HepG2 (cell line): ENCODE data around the gene GALC. TPM values are rescaled to one million over a fixed set of nuclear protein-coding genes. Genes with fewer than 3 reads are reported as not detected.

Source experiments
- FOXK1 ChIP-seq: sonication (generic); formaldehyde crosslinking; IDR thresholded peaks from 2 replicates; pipeline ENCODE4 v1.4.0; 2020; ENCODE audit warnings: low read depth, missing genetic modification reagents, borderline replicate concordance
- GATA4 ChIP-seq: sonication (generic); IDR thresholded peaks from 2 replicates; pipeline ENCODE4 v1.6.1; 2016; ENCODE audit warnings: antibody characterized with exemption, low read depth, borderline replicate concordance
- HDAC2 ChIP-seq: sonication (generic); formaldehyde crosslinking; IDR thresholded peaks from 2 replicates; pipeline ENCODE4 v1.4.0; 2020; ENCODE audit warnings: missing genetic modification reagents
- HMG20A ChIP-seq: IDR thresholded peaks from 2 replicates; pipeline ENCODE4 v1.6.1; 2016; ENCODE audit warnings: borderline replicate concordance
- ISL2 ChIP-seq: sonication (generic); formaldehyde crosslinking; IDR thresholded peaks from 2 replicates; pipeline ENCODE4 v1.5.0; 2020; ENCODE audit warnings: missing genetic modification reagents
- NR2F2 ChIP-seq: IDR thresholded peaks from 2 replicates; pipeline ENCODE4 v1.6.1; 2012; ENCODE audit warnings: low read depth, inconsistent platforms, borderline replicate concordance
- SIX4 ChIP-seq: sonication (generic); formaldehyde crosslinking; IDR thresholded peaks from 2 replicates; pipeline ENCODE4 v1.4.0; 2020; ENCODE audit warnings: missing genetic modification reagents
- TCF7 ChIP-seq: sonication (generic); IDR thresholded peaks from 2 replicates; pipeline ENCODE4 v1.6.1; 2016; ENCODE audit warnings: antibody characterized with exemption, low read depth
- polyA plus RNA-seq, 8 experiments: library from polyadenylated mRNA; depleted of rRNA in 3 of 8; stranded (reverse) in 7 of 8; unstranded in 1 of 8; fragments of >200 nt; fragmentation: Illumina TruSeq in 4 of 8; extraction: Trizol in 4 of 8; gene quantifications; 2 replicates each; pipeline versions ENCODE4 v1.2.1 to v1.2.3, GENCODE V29; 2011 to 2016; ENCODE audit warnings: low read depth in 4 of 8, missing spikeins in 1 of 8, mixed read lengths in 1 of 8; ENCODE audit not compliant: insufficient read depth in 1 of 8
- total RNA-seq, 5 experiments: library from RNA; depleted of rRNA; stranded (reverse); fragments of >200 nt; fragmentation: Illumina TruSeq; extraction: Trizol; gene quantifications; 2 replicates each; pipeline ENCODE4 v1.2.3, GENCODE V29; 2016; ENCODE audit warnings: low read depth in 1 of 5
- TF ChIP-seq, protein P1 (sequence below): sonication (generic); formaldehyde crosslinking; IDR thresholded peaks from 2 replicates; pipeline ENCODE4 v1.4.0; 2020; ENCODE audit warnings: missing genetic modification reagents
- TF ChIP-seq, protein P2 (sequence below): sonication (generic); formaldehyde crosslinking; IDR thresholded peaks from 2 replicates; pipeline ENCODE4 v1.4.0; 2020; ENCODE audit warnings: missing genetic modification reagents
- TF ChIP-seq, protein P3 (sequence below): sonication (generic); formaldehyde crosslinking; IDR thresholded peaks from 2 replicates; pipeline ENCODE4 v1.4.0; 2020; ENCODE audit warnings: mild to moderate bottlenecking, missing genetic modification reagents, borderline replicate concordance
- TF ChIP-seq, protein P4 (sequence below): sonication (generic); formaldehyde crosslinking; IDR thresholded peaks from 2 replicates; pipeline ENCODE4 v1.4.0; 2020; ENCODE audit warnings: missing genetic modification reagents
- TF ChIP-seq, protein P5 (sequence below): IDR thresholded peaks from 2 replicates; pipeline ENCODE4 v1.4.0; 2020; ENCODE audit warnings: mild to moderate bottlenecking, missing genetic modification reagents

GALC gene
- total and polyA plus RNA-seq, 2 of the 13 experiments (the other 11 are each of a cell fraction or from before 2014, with no cell fraction given): not detected

DNA sequence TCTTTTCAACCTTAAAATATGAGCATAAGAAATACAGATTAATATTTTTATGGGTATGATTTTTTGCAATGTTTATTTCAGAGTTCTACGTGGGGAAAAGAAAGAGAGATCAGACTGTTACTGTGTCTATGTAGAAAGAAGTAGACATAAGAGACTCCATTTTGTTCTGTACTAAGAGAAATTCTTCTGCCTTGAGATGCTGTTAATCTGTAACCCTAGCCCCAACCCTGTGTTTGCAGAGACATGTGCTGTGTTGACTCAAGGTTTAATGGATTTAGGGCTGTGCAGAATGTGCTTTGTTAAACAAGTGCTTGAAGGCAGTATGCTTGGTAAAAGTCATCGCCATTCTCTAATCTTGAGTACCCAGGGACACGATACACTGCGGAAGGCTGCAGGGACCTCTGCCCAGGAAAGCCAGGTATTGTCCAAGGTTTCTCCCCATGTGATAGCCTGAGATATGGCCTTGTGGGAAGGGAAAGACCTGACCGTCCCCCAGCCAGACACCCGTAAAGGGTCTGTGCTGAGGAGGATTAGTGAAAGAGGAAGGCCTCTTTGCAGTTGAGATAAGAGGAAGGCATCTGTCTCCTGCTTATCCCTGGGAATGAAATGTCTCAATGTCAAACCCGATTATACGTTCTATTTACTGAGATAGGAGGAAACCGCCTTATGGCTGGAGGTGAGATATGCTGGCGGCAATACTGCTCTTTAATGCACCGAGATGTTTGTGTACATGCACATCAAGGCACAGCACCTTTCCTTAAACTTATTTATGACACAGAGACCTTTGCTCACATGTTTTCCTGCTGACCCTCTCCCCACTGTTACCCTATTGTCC lies 31.5 kb upstream of the GALC start (continued):
- TF ChIP-seq, protein P1, sequence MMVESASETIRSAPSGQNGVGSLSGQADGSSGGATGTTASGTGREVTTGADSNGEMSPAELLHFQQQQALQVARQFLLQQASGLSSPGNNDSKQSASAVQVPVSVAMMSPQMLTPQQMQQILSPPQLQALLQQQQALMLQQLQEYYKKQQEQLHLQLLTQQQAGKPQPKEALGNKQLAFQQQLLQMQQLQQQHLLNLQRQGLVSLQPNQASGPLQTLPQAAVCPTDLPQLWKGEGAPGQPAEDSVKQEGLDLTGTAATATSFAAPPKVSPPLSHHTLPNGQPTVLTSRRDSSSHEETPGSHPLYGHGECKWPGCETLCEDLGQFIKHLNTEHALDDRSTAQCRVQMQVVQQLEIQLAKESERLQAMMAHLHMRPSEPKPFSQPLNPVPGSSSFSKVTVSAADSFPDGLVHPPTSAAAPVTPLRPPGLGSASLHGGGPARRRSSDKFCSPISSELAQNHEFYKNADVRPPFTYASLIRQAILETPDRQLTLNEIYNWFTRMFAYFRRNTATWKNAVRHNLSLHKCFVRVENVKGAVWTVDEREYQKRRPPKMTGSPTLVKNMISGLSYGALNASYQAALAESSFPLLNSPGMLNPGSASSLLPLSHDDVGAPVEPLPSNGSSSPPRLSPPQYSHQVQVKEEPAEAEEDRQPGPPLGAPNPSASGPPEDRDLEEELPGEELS (CRISPR knock-in tag): peak; percentile 73; the same call in 1 of the 2 replicates
- TF ChIP-seq, protein P2, sequence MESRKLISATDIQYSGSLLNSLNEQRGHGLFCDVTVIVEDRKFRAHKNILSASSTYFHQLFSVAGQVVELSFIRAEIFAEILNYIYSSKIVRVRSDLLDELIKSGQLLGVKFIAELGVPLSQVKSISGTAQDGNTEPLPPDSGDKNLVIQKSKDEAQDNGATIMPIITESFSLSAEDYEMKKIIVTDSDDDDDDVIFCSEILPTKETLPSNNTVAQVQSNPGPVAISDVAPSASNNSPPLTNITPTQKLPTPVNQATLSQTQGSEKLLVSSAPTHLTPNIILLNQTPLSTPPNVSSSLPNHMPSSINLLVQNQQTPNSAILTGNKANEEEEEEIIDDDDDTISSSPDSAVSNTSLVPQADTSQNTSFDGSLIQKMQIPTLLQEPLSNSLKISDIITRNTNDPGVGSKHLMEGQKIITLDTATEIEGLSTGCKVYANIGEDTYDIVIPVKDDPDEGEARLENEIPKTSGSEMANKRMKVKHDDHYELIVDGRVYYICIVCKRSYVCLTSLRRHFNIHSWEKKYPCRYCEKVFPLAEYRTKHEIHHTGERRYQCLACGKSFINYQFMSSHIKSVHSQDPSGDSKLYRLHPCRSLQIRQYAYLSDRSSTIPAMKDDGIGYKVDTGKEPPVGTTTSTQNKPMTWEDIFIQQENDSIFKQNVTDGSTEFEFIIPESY (CRISPR knock-in tag): peak; percentile 28; the same call in 1 of the 2 replicates
- peak; percentile 54; the same call in 1 of the 2 replicates for TF ChIP-seq FOXK1 (CRISPR knock-in tag)
- TF ChIP-seq HDAC2 (CRISPR knock-in tag): peak; percentile 82
- 0 out of 2 replicates have a peak, but pooled peaks have one; percentile 11 for TF ChIP-seq SIX4
- TF ChIP-seq, protein P3, sequence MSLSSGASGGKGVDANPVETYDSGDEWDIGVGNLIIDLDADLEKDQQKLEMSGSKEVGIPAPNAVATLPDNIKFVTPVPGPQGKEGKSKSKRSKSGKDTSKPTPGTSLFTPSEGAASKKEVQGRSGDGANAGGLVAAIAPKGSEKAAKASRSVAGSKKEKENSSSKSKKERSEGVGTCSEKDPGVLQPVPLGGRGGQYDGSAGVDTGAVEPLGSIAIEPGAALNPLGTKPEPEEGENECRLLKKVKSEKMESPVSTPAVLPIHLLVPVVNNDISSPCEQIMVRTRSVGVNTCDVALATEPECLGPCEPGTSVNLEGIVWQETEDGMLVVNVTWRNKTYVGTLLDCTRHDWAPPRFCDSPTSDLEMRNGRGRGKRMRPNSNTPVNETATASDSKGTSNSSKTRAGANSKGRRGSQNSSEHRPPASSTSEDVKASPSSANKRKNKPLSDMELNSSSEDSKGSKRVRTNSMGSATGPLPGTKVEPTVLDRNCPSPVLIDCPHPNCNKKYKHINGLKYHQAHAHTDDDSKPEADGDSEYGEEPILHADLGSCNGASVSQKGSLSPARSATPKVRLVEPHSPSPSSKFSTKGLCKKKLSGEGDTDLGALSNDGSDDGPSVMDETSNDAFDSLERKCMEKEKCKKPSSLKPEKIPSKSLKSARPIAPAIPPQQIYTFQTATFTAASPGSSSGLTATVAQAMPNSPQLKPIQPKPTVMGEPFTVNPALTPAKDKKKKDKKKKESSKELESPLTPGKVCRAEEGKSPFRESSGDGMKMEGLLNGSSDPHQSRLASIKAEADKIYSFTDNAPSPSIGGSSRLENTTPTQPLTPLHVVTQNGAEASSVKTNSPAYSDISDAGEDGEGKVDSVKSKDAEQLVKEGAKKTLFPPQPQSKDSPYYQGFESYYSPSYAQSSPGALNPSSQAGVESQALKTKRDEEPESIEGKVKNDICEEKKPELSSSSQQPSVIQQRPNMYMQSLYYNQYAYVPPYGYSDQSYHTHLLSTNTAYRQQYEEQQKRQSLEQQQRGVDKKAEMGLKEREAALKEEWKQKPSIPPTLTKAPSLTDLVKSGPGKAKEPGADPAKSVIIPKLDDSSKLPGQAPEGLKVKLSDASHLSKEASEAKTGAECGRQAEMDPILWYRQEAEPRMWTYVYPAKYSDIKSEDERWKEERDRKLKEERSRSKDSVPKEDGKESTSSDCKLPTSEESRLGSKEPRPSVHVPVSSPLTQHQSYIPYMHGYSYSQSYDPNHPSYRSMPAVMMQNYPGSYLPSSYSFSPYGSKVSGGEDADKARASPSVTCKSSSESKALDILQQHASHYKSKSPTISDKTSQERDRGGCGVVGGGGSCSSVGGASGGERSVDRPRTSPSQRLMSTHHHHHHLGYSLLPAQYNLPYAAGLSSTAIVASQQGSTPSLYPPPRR (CRISPR knock-in tag): peak; percentile 38; the same call in 1 of the 2 replicates
- TF ChIP-seq TCF7: peak; percentile 27
- TF ChIP-seq, protein P4, sequence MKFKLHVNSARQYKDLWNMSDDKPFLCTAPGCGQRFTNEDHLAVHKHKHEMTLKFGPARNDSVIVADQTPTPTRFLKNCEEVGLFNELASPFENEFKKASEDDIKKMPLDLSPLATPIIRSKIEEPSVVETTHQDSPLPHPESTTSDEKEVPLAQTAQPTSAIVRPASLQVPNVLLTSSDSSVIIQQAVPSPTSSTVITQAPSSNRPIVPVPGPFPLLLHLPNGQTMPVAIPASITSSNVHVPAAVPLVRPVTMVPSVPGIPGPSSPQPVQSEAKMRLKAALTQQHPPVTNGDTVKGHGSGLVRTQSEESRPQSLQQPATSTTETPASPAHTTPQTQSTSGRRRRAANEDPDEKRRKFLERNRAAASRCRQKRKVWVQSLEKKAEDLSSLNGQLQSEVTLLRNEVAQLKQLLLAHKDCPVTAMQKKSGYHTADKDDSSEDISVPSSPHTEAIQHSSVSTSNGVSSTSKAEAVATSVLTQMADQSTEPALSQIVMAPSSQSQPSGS (CRISPR knock-in tag): 0 out of 2 replicates have a peak, but pooled peaks have one; percentile 20
- TF ChIP-seq GATA4: peak; percentile 33; the same call in 1 of the 2 replicates
- peak; percentile 73 for TF ChIP-seq ISL2 (CRISPR knock-in tag)
- peak; percentile 83; the same call in 1 of the 2 replicates for TF ChIP-seq HMG20A (CRISPR knock-in tag)
- TF ChIP-seq, protein P5, sequence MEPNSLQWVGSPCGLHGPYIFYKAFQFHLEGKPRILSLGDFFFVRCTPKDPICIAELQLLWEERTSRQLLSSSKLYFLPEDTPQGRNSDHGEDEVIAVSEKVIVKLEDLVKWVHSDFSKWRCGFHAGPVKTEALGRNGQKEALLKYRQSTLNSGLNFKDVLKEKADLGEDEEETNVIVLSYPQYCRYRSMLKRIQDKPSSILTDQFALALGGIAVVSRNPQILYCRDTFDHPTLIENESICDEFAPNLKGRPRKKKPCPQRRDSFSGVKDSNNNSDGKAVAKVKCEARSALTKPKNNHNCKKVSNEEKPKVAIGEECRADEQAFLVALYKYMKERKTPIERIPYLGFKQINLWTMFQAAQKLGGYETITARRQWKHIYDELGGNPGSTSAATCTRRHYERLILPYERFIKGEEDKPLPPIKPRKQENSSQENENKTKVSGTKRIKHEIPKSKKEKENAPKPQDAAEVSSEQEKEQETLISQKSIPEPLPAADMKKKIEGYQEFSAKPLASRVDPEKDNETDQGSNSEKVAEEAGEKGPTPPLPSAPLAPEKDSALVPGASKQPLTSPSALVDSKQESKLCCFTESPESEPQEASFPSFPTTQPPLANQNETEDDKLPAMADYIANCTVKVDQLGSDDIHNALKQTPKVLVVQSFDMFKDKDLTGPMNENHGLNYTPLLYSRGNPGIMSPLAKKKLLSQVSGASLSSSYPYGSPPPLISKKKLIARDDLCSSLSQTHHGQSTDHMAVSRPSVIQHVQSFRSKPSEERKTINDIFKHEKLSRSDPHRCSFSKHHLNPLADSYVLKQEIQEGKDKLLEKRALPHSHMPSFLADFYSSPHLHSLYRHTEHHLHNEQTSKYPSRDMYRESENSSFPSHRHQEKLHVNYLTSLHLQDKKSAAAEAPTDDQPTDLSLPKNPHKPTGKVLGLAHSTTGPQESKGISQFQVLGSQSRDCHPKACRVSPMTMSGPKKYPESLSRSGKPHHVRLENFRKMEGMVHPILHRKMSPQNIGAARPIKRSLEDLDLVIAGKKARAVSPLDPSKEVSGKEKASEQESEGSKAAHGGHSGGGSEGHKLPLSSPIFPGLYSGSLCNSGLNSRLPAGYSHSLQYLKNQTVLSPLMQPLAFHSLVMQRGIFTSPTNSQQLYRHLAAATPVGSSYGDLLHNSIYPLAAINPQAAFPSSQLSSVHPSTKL (CRISPR knock-in tag): peak; percentile 94
- peak; percentile 1; the same call in 1 of the 2 replicates for TF ChIP-seq NR2F2
